Astrocyte of the spinal cord (primary cell): ENCODE measurements around the gene CDK3.
"Not testable (repeated sequence)": the region's sequence is repeated elsewhere in the genome, so short reads cannot be mapped to it uniquely, and the experiment has no call there.

Experiments used
- DNase-seq: peaks from one replicate; pipeline ENCODE4 v3.0.0; 2011; ENCODE audit warnings: low read depth, low spot score
- H3K4me3 ChIP-seq: 2 replicates; pipeline ENCODE4 v1.5.1; 2011; ENCODE audit warnings: low read depth, mild to moderate bottlenecking, low read length, moderate library complexity
- in situ Hi-C: cut with HindIII; loops from 2 replicates; pipeline ENCODE4 v1.10.0; 2017; ENCODE audit warnings: low sequenced_read_pairs
- TF ChIP-seq, protein P1 (sequence below): IDR thresholded peaks from 2 replicates; pipeline ENCODE4 v1.5.1; 2012; ENCODE audit warnings: low read depth, mild to moderate bottlenecking, low read length, inconsistent platforms

The CDK3 gene

GRCh38 chr17:75970011-75970523, 30.6 kb upstream of the CDK3 start:
- no peak for DNase-seq

GRCh38 chr17:75970626-75971025, 30.0 kb upstream of the CDK3 start:
- DNase-seq: no peak
- TF ChIP-seq, protein P1, sequence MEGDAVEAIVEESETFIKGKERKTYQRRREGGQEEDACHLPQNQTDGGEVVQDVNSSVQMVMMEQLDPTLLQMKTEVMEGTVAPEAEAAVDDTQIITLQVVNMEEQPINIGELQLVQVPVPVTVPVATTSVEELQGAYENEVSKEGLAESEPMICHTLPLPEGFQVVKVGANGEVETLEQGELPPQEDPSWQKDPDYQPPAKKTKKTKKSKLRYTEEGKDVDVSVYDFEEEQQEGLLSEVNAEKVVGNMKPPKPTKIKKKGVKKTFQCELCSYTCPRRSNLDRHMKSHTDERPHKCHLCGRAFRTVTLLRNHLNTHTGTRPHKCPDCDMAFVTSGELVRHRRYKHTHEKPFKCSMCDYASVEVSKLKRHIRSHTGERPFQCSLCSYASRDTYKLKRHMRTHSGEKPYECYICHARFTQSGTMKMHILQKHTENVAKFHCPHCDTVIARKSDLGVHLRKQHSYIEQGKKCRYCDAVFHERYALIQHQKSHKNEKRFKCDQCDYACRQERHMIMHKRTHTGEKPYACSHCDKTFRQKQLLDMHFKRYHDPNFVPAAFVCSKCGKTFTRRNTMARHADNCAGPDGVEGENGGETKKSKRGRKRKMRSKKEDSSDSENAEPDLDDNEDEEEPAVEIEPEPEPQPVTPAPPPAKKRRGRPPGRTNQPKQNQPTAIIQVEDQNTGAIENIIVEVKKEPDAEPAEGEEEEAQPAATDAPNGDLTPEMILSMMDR: no peak
- in situ Hi-C loops: no loop called here
- H3K4me3 ChIP-seq: no peak overlapping the region

More at GRCh38 chr17:75970011-75970523, 30.6 kb upstream of the CDK3 start:
- TF ChIP-seq, protein P1: no peak
- in situ Hi-C loops: no loop called here
- H3K4me3 ChIP-seq: no peak overlapping the region

DNA sequence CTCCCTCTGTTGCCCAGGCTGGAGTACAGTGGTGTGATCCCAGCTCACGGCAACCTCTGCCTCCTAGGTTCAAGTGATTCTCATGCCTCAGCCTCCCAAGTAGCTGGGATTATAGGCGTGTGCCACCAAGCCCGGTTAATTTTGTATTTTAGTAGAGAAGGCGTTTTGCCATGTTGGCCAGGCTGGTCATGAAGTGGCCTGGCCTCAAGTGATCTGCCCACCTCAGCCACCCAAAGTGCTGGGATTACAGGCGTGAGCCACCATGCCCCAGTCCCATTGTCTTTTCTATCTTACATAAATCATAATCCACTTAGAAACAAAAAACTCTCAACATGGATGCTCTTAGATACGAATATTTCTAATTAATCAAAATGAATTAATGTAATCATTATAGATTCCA, 25.5 kb upstream of the CDK3 start:
- H3K4me3 ChIP-seq, in situ Hi-C loops, DNase-seq: not testable (repeated sequence)

- TF ChIP-seq, protein P1: no peak
- no peak overlapping the region for H3K4me3 ChIP-seq
- in situ Hi-C loops: no loop called here
Measured at GRCh38 chr17:75975757-75976174, 24.9 kb upstream of the CDK3 start.

DNA sequence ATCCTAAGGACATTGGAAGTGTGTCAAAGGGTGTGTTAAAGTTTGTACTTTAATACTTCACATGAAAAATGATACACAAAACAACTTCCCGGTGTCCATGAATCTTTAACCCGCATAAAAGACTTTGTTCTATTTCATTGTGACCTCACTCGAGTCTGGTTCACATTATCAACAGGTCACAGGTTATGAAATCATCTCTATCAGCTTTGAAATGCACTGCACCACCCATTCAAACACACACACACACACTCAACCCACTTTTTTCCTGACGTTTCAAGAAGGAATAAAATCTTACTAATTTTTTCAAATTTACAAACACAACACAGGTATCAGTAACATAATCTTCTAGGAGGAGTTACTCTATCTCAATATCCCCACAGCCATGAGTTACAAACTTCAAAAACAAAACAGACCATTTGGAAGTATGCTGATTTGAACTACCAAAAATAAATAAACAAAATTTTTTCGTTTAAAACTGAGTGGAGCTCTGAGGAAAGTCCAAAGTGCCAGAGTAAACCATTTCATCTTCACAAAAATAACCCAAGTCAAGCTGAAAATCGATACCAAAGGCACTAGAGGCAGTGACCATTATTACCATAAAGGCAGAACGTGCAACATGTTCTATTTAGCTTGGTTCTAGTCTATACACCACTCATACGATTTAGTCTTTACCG, 24.3 kb upstream of the CDK3 start:
- no peak overlapping the region for H3K4me3 ChIP-seq
- DNase-seq: no peak
- in situ Hi-C loops: no loop called here
- TF ChIP-seq, protein P1: no peak

More at GRCh38 chr17:75975757-75976174, 24.9 kb upstream of the CDK3 start:
- no peak for DNase-seq

DNA sequence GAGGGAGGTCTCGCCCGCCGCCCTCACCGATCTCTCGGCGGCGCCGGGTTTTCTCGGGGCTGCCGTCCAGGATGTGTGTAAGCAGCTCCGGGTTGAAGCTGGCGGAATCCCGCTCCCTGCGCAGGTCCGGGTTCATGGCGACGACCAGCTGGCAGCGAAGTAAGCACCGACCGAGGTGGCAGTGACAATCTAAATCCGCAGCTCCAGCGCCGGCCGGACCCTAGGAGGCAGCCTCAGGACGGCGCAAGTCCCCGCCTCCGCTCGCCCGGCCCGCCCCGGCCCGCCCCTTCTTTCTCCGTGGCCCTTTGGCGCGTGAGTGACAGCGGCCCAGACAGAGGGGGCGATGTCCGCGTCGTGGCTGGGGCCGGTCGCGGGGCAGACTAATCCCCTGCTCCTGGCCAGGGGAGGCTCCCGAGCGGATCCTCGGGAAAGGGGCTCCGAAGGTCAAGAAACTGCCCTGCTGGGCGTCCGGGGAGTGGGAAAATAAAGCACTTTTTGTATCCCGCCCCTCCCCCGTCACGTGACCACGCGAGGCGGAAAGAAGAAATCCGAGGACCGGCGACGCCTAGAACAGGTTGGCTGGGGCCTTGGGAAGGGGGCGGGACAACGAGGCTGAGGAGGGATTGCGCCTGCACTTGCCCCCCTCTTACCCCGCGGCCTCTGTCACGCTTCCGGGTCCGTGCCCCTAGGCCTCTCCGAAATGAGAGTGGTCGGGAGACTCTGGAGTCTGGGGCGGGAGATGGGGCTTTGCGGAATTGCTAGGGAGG, 21.5 kb upstream of the CDK3 start, which contains the start of the genes ACOX1 and TEN1:
TSS of gene ACOX1 (minus strand) at position 229 of the 767 bp plus-strand sequence. CDS start at position 136, 93 bp downstream.
TSS of gene TEN1 (plus strand) at position 303 of the 767 bp plus-strand sequence. CDS start 6,953 bp downstream, outside the sequence.
- in situ Hi-C loops: no loop called here

More for the DNA sequence above, 21.5 kb upstream of the CDK3 start, which contains the start of the genes ACOX1 and TEN1:
- peak within 1 kb of the TSS; percentile 82 for H3K4me3 ChIP-seq
- DNase-seq: peak; percentile 97
- TF ChIP-seq, protein P1: peak; percentile 30
